Measurements from ENCODE around the gene ZNF143.

DNA sequence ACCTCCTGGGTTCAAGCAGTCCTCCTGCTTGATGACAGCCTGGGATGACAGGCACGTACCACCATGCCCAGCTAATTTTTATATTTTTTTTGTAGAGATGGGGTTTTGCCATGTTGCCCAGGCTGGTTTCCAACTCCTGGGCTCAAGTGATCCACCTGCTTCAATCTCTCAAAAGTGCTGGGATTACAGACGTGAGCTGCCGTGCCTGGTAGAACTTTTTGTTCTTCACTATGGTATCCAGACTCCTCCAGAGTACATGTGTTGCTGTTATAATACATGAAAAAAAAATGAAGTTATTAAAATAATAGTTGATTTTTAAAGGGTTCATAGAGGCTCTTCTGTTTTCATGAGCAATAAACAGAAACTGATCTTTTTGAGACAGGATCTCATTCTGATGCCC, 29.6 kb downstream of the ZNF143 start:
- TF ChIP-seq, protein P1, sequence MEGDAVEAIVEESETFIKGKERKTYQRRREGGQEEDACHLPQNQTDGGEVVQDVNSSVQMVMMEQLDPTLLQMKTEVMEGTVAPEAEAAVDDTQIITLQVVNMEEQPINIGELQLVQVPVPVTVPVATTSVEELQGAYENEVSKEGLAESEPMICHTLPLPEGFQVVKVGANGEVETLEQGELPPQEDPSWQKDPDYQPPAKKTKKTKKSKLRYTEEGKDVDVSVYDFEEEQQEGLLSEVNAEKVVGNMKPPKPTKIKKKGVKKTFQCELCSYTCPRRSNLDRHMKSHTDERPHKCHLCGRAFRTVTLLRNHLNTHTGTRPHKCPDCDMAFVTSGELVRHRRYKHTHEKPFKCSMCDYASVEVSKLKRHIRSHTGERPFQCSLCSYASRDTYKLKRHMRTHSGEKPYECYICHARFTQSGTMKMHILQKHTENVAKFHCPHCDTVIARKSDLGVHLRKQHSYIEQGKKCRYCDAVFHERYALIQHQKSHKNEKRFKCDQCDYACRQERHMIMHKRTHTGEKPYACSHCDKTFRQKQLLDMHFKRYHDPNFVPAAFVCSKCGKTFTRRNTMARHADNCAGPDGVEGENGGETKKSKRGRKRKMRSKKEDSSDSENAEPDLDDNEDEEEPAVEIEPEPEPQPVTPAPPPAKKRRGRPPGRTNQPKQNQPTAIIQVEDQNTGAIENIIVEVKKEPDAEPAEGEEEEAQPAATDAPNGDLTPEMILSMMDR (IDR thresholded peaks at IDR 0.05), result no peak
- TF ChIP-seq POLR2A (IDR thresholded peaks at IDR 0.05), result no peak
